Measurements from ENCODE around the gene RAB4A.

RAB4A gene

GRCh38 chr1:229295745-229296144 is 24.8 kb downstream of the RAB4A start:
- Mint-ChIP-seq H3K4me3 (no peak overlapping the region), H3K27me3 (no peaks in the 10 kb centered on the region), H3K36me3 (peaks cover 59% of the 10 kb centered on the region), H3K27ac (no peak overlapping the region), H3K9me3 (peaks cover under 1% of the 10 kb centered on the region), H3K4me1 (peaks cover 13% of the 10 kb centered on the region)
- no peak for ATAC-seq

- H3K4me3 Mint-ChIP-seq: no peak overlapping the region
- no peaks in the 10 kb centered on the region for H3K9me3 Mint-ChIP-seq
- no peak for ATAC-seq
- H3K4me1 Mint-ChIP-seq: peaks cover 13% of the 10 kb centered on the region
- H3K27ac Mint-ChIP-seq: no peak overlapping the region
- no peaks in the 10 kb centered on the region for H3K27me3 Mint-ChIP-seq
- peaks cover 57% of the 10 kb centered on the region for H3K36me3 Mint-ChIP-seq
Measured at GRCh38 chr1:229296541-229296941, 25.6 kb downstream of the RAB4A start.

- Mint-ChIP-seq H3K27ac (no peak overlapping the region), H3K27me3 (no peaks in the 10 kb centered on the region), H3K9me3 (no peaks in the 10 kb centered on the region), H3K4me3 (no peak overlapping the region), H3K4me1 (peaks cover 13% of the 10 kb centered on the region), H3K36me3 (peaks cover 56% of the 10 kb centered on the region)
- no peak for ATAC-seq
Measured at GRCh38 chr1:229297746-229298145, 26.8 kb downstream of the RAB4A start.

GRCh38 chr1:229298420-229298819 is 27.5 kb downstream of the RAB4A start:
- peaks cover 11% of the 10 kb centered on the region for H3K4me1 Mint-ChIP-seq
- no peak for ATAC-seq
- no peak overlapping the region for H3K27ac Mint-ChIP-seq
- no peaks in the 10 kb centered on the region for H3K27me3 Mint-ChIP-seq
- no peaks in the 10 kb centered on the region for H3K9me3 Mint-ChIP-seq
- peaks cover 56% of the 10 kb centered on the region for H3K36me3 Mint-ChIP-seq
- no peak overlapping the region for H3K4me3 Mint-ChIP-seq

- H3K27me3 Mint-ChIP-seq: no peaks in the 10 kb centered on the region
Measured at GRCh38 chr1:229298887-229299503, 28.1 kb downstream of the RAB4A start.

GRCh38 chr1:229300099-229300757 is 29.3 kb downstream of the RAB4A start:
- Mint-ChIP-seq H3K36me3 (peaks cover 44% of the 10 kb centered on the region), H3K9me3 (no peaks in the 10 kb centered on the region), H3K4me1 (no peaks in the 10 kb centered on the region), H3K4me3 (no peak overlapping the region), H3K27ac (no peak overlapping the region), H3K27me3 (no peaks in the 10 kb centered on the region)
- ATAC-seq: no peak

More at GRCh38 chr1:229298887-229299503, 28.1 kb downstream of the RAB4A start:
- no peak for ATAC-seq
- Mint-ChIP-seq H3K4me1 (peaks cover 6% of the 10 kb centered on the region), H3K4me3 (no peak overlapping the region), H3K36me3 (peaks cover 52% of the 10 kb centered on the region), H3K27ac (no peak overlapping the region), H3K9me3 (no peaks in the 10 kb centered on the region)

GRCh38 chr1:229302740-229303139 is 31.8 kb downstream of the RAB4A start:
- H3K36me3 Mint-ChIP-seq: peaks cover 39% of the 10 kb centered on the region
- no peak for ATAC-seq
- H3K4me1 Mint-ChIP-seq: no peaks in the 10 kb centered on the region
- H3K27ac Mint-ChIP-seq: no peak overlapping the region
- no peaks in the 10 kb centered on the region for H3K9me3 Mint-ChIP-seq
- H3K4me3 Mint-ChIP-seq: no peak overlapping the region
- H3K27me3 Mint-ChIP-seq: no peaks in the 10 kb centered on the region

- Mint-ChIP-seq H3K9me3 (no peaks in the 10 kb centered on the region), H3K27me3 (no peaks in the 10 kb centered on the region), H3K4me3 (no peak overlapping the region), H3K36me3 (peaks cover 49% of the 10 kb centered on the region), H3K27ac (no peak overlapping the region), H3K4me1 (no peaks in the 10 kb centered on the region)
- no peak for ATAC-seq
Measured at GRCh38 chr1:229303855-229304254, 32.9 kb downstream of the RAB4A start.

- Mint-ChIP-seq H3K4me3 (no peak overlapping the region), H3K27ac (no peak overlapping the region), H3K27me3 (no peaks in the 10 kb centered on the region), H3K36me3 (peaks cover 41% of the 10 kb centered on the region), H3K9me3 (no peaks in the 10 kb centered on the region), H3K4me1 (no peaks in the 10 kb centered on the region)
- no peak for ATAC-seq
Measured at GRCh38 chr1:229305392-229305791, 34.5 kb downstream of the RAB4A start.

GRCh38 chr1:229309074-229309473 is 38.2 kb downstream of the RAB4A start:
- Mint-ChIP-seq H3K4me1 (no peaks in the 10 kb centered on the region), H3K4me3 (no peak overlapping the region), H3K27ac (no peak overlapping the region), H3K27me3 (no peaks in the 10 kb centered on the region), H3K36me3 (peaks cover 47% of the 10 kb centered on the region), H3K9me3 (no peaks in the 10 kb centered on the region)
- no peak for ATAC-seq

GRCh38 chr1:229309684-229310083 is 38.8 kb downstream of the RAB4A start:
- Mint-ChIP-seq H3K4me3 (no peak overlapping the region), H3K27ac (no peak overlapping the region), H3K4me1 (no peaks in the 10 kb centered on the region), H3K36me3 (peaks cover 47% of the 10 kb centered on the region), H3K9me3 (no peaks in the 10 kb centered on the region), H3K27me3 (no peaks in the 10 kb centered on the region)
- ATAC-seq: no peak

- no peaks in the 10 kb centered on the region for H3K4me1 Mint-ChIP-seq
- no peaks in the 10 kb centered on the region for H3K9me3 Mint-ChIP-seq
Measured at GRCh38 chr1:229310833-229311232, 39.9 kb downstream of the RAB4A start.

GRCh38 chr1:229316166-229316565 is 45.3 kb downstream of the RAB4A start:
- no peaks in the 10 kb centered on the region for H3K9me3 Mint-ChIP-seq
- H3K4me3 Mint-ChIP-seq: no peak overlapping the region
- no peak for ATAC-seq
- H3K27me3 Mint-ChIP-seq: no peaks in the 10 kb centered on the region
- H3K27ac Mint-ChIP-seq: no peak overlapping the region
- peaks cover 40% of the 10 kb centered on the region for H3K36me3 Mint-ChIP-seq
- H3K4me1 Mint-ChIP-seq: no peaks in the 10 kb centered on the region

More at GRCh38 chr1:229310833-229311232, 39.9 kb downstream of the RAB4A start:
- Mint-ChIP-seq H3K27ac (no peak overlapping the region), H3K27me3 (no peaks in the 10 kb centered on the region), H3K4me3 (no peak overlapping the region), H3K36me3 (peaks cover 47% of the 10 kb centered on the region)
- ATAC-seq: no peak

- no peaks in the 10 kb centered on the region for H3K9me3 Mint-ChIP-seq
- ATAC-seq: no peak
- H3K27me3 Mint-ChIP-seq: no peaks in the 10 kb centered on the region
- H3K4me3 Mint-ChIP-seq: no peak overlapping the region
- H3K27ac Mint-ChIP-seq: no peak overlapping the region
- no peaks in the 10 kb centered on the region for H3K4me1 Mint-ChIP-seq
- peaks cover 26% of the 10 kb centered on the region for H3K36me3 Mint-ChIP-seq
Measured at GRCh38 chr1:229318056-229318455, 47.1 kb downstream of the RAB4A start.

GRCh38 chr1:229319487-229319886 is 48.6 kb downstream of the RAB4A start:
- no peaks in the 10 kb centered on the region for H3K27me3 Mint-ChIP-seq
- H3K4me3 Mint-ChIP-seq: no peak overlapping the region
- H3K36me3 Mint-ChIP-seq: peaks cover 25% of the 10 kb centered on the region
- no peaks in the 10 kb centered on the region for H3K9me3 Mint-ChIP-seq
- no peaks in the 10 kb centered on the region for H3K4me1 Mint-ChIP-seq
- H3K27ac Mint-ChIP-seq: no peak overlapping the region
- no peak for ATAC-seq

GRCh38 chr1:229323201-229323600 is 52.3 kb downstream of the RAB4A start:
- Mint-ChIP-seq H3K27me3 (no peaks in the 10 kb centered on the region), H3K9me3 (no peaks in the 10 kb centered on the region), H3K4me1 (peaks cover 20% of the 10 kb centered on the region), H3K36me3 (peaks cover 32% of the 10 kb centered on the region), H3K4me3 (no peak overlapping the region), H3K27ac (no peak overlapping the region)
- no peak for ATAC-seq

Data from stimulated activated memory B cell treated with anti-CD40 and anti-IgM and Interleukin-4, amounts not matched to agents 10 μg/mL and 1 μg/mL and 100 μg/mL, for 72 hours (primary cell).